A673 (cell line): ENCODE data around the gene STIM1.

Experiments used
- EZH2 ChIP-seq: fragments of 200-600 bp; sonication (generic); IDR thresholded peaks from 2 replicates; pipeline ENCODE4 v1.6.1; 2017; ENCODE audit warnings: borderline replicate concordance, low read depth, mild to moderate bottlenecking, mixed read lengths, antibody characterized with exemption, low read length; ENCODE audit not compliant: poor library complexity, severe bottlenecking
- TF ChIP-seq, protein P1 (sequence below): fragments of 300-800, 200-600 bp; sonication (generic); conservative IDR thresholded peaks from 2 replicates; pipeline ENCODE4 v1.5.1; 2017; ENCODE audit warnings: low read depth, mild to moderate bottlenecking, antibody characterized with exemption, low read length, moderate library complexity, mixed read lengths

- TF ChIP-seq, protein P1, sequence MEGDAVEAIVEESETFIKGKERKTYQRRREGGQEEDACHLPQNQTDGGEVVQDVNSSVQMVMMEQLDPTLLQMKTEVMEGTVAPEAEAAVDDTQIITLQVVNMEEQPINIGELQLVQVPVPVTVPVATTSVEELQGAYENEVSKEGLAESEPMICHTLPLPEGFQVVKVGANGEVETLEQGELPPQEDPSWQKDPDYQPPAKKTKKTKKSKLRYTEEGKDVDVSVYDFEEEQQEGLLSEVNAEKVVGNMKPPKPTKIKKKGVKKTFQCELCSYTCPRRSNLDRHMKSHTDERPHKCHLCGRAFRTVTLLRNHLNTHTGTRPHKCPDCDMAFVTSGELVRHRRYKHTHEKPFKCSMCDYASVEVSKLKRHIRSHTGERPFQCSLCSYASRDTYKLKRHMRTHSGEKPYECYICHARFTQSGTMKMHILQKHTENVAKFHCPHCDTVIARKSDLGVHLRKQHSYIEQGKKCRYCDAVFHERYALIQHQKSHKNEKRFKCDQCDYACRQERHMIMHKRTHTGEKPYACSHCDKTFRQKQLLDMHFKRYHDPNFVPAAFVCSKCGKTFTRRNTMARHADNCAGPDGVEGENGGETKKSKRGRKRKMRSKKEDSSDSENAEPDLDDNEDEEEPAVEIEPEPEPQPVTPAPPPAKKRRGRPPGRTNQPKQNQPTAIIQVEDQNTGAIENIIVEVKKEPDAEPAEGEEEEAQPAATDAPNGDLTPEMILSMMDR: no peak
- no peak for TF ChIP-seq EZH2
These were observed 137.5 kb downstream of the STIM1 start for GRCh38 chr11:3992964-3993363.
